ENCODE results near the gene AHCYL1.

DNA sequence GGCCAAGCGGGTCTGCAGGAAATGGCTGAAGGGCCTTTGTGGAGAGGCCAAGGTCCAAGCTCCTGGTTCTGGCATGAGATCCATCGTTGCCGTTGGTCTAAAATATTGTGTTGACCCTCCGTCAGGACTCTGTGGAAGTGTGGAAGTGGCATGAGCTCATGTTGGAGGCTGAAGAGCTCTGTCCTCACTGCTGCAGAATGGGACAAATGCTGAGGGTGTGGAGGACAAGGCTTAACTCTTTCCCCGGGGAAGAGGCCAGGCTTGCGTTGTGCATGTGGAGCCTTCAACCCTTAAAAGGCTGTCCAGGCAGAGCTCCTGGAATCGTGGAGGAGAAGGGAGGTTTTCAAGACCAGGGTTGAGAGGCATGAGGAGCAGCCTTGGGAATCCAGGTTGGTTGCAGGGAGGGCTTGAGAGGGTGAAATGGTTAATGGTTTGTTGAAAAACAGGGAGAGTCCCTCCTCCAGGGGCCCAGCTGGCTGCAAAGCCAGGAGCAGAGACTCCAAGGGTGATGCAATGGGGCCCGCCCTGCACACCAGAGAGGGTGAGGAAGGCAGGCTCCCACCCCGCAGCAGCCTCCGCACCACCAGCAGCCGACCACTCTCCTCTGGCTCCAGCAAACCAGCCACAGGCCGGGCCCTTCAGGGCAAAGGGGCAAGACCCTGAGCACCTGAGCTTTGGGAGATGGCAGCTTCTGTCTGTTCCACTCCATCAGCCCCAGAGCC, 6.7 kb upstream of the AHCYL1 start:
- no peak for TF ChIP-seq EZH2 (IDR thresholded peaks at IDR 0.05; ENCODE audit: borderline replicate concordance, low read depth, low read length, poor library complexity, severe bottlenecking)
- TF ChIP-seq CTCF (conservative IDR thresholded peaks at IDR 0.05; ENCODE audit: low read depth, low read length): no peak

Data from A673 (cell line).